Lower lobe of right lung (tissue), 2 donors: ENCODE results near the gene TPR. TPM values are rescaled to one million over a fixed set of nuclear protein-coding genes. Genes with fewer than 3 reads are reported as not detected.
"Not testable (repeated sequence)": the region's sequence is repeated elsewhere in the genome, so short reads cannot be mapped to it uniquely, and the experiment has no call there.

Experiments
- ATAC-seq, 2 donors: fragments of 200-7000 bp; cut with Tn5 transposase; one replicate each; pipeline ENCODE4 v1.9.1; 2020 to 2022; ENCODE audit warnings: mild to moderate bottlenecking in 2 of 2, moderate library complexity in 2 of 2
- DNase-seq: peaks from one replicate; pipeline ENCODE4 v3.0.0-alpha.2; 2020
- H3K27ac ChIP-seq: fragments of 200-600 bp; one replicate; pipeline ENCODE4 v1.8.0; 2022
- H3K27me3 ChIP-seq: fragments of 200-600 bp; one replicate; pipeline ENCODE4 v1.8.0; 2022; ENCODE audit warnings: low read depth
- H3K36me3 ChIP-seq: fragments of 200-600 bp; one replicate; pipeline ENCODE4 v1.8.0; 2022; ENCODE audit warnings: mild to moderate bottlenecking
- H3K4me1 ChIP-seq: fragments of 200-600 bp; one replicate; pipeline ENCODE4 v1.8.0; 2022
- H3K4me3 ChIP-seq: fragments of 200-600 bp; one replicate; pipeline ENCODE4 v1.8.0; 2022; ENCODE audit warnings: mild to moderate bottlenecking
- H3K9me3 ChIP-seq: fragments of 200-600 bp; one replicate; pipeline ENCODE4 v1.8.0; 2022
- intact Hi-C: fragments of 100-400 bp; cut with DNase I; formaldehyde crosslinking; loops from one replicate; pipeline ENCODE4 v1.11.0; 2022
- total RNA-seq: library from RNA; stranded (reverse); fragmentation: NEBNext Ultra II Directional; extraction: Animal tissue kit (Norgen Biotek cat#: 25700); gene quantifications from one replicate; pipeline ENCODE4 v1.2.1, GENCODE V29; 2021
- TF ChIP-seq, protein P1 (sequence below): fragments of 200-600 bp; IDR thresholded peaks from one replicate; pipeline ENCODE4 v1.8.0; 2022; ENCODE audit warnings: antibody characterized with exemption, mild to moderate bottlenecking
- donor health status: DM: no; HTN: yes; CAD: no; lungs with severe emphysema.

Gene TPR
- total RNA-seq, 1 donor from 2014 or later = 79.2 TPM

- Histone ChIP-seq H3K9me3 (no peaks in the 10 kb centered on the region), H3K27me3 (no peaks in the 10 kb centered on the region), H3K27ac (no peak overlapping the region), H3K4me3 (no peak overlapping the region), H3K4me1 (no peaks in the 10 kb centered on the region), H3K36me3 (peaks cover 98% of the 10 kb centered on the region)
- intact Hi-C loops = no loop called here
- TF ChIP-seq, protein P1, sequence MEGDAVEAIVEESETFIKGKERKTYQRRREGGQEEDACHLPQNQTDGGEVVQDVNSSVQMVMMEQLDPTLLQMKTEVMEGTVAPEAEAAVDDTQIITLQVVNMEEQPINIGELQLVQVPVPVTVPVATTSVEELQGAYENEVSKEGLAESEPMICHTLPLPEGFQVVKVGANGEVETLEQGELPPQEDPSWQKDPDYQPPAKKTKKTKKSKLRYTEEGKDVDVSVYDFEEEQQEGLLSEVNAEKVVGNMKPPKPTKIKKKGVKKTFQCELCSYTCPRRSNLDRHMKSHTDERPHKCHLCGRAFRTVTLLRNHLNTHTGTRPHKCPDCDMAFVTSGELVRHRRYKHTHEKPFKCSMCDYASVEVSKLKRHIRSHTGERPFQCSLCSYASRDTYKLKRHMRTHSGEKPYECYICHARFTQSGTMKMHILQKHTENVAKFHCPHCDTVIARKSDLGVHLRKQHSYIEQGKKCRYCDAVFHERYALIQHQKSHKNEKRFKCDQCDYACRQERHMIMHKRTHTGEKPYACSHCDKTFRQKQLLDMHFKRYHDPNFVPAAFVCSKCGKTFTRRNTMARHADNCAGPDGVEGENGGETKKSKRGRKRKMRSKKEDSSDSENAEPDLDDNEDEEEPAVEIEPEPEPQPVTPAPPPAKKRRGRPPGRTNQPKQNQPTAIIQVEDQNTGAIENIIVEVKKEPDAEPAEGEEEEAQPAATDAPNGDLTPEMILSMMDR = no peak
- DNase-seq = no peak
- no peak for ATAC-seq
These were observed 16.8 kb upstream of the TPR start for GRCh38 chr1:186391841-186392240.

- no peaks in the 10 kb centered on the region for H3K9me3 ChIP-seq
- DNase-seq (no peak), ATAC-seq (no peak)
- H3K4me1 ChIP-seq = no peaks in the 10 kb centered on the region
- H3K4me3 ChIP-seq = no peak overlapping the region
- intact Hi-C loops = no loop called here
- TF ChIP-seq, protein P1 = no peak
- no peak overlapping the region for H3K27ac ChIP-seq
- peaks cover 100% of the 10 kb centered on the region for H3K36me3 ChIP-seq
- no peaks in the 10 kb centered on the region for H3K27me3 ChIP-seq
These were observed 15.9 kb upstream of the TPR start for GRCh38 chr1:186390925-186391324.

DNA sequence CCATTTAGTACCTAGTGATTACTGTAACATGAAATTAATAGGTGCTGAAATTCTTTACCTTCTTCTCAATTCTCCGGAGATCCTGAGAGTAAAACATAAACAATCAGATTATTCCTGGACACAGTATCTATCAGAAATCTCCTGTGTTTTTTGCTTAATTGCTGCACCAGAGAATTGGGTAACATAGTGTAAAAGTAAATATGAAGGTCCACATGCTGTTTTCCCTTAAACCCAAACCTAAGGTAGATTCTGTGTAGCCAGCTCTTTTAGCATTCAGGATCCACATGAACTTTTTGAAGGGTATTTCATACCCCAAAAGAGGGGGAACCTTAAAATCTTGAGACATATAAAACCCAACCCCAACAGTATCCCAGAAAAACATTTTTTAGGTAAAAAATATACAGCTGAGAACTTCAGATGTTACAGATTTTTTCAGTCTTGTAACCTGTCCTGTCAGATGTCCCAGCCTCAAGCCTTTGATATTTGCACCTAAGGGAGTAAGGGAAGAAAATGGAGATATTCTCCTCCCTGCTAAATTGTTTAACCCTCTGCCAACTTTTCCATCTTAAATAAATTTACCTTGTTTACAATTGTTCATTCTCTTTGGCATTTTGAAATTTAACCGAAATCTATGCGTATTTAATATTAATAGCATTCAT, 11.8 kb upstream of the TPR start:
- no peaks in the 10 kb centered on the region for H3K27me3 ChIP-seq
- TF ChIP-seq, protein P1 = no peak
- DNase-seq (no peak), ATAC-seq (no peak)
- peaks cover 86% of the 10 kb centered on the region for H3K36me3 ChIP-seq
- intact Hi-C loops = no loop called here
- H3K9me3 ChIP-seq = no peaks in the 10 kb centered on the region
- H3K4me1 ChIP-seq = no peaks in the 10 kb centered on the region
- H3K4me3 ChIP-seq = no peak overlapping the region
- H3K27ac ChIP-seq = no peak overlapping the region

DNA sequence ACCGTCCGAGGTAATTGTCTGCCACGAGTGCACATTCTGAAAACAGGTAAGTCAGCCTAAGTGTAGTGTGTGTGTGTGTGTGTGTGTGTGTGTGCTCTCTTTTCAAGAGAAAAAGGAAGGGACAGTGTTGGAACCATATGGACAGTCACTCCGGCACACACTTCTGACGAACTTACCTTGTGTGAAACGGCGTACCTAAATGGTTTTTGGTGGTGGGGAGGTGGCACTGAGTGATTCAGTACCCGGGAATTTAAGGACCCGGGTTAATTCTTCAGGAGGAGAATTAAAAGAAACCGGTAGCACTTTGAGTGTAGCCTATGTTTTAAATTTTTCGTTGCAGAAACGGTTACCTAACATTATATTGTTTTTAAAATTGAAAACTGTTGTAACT, 871 bp upstream of the TPR start:
- H3K4me1 ChIP-seq = peaks cover 39% of the 10 kb centered on the region
- H3K27me3 ChIP-seq = no peaks in the 10 kb centered on the region
- peak overlapping the region; percentile 97 for H3K27ac ChIP-seq
- intact Hi-C loops = no loop called here
- H3K36me3 ChIP-seq = peaks cover 38% of the 10 kb centered on the region
- ATAC-seq (peak; percentile 38 to 40), DNase-seq (no peak)
- TF ChIP-seq, protein P1 = no peak
- peak overlapping the region; percentile 92 for H3K4me3 ChIP-seq
- no peaks in the 10 kb centered on the region for H3K9me3 ChIP-seq

DNA sequence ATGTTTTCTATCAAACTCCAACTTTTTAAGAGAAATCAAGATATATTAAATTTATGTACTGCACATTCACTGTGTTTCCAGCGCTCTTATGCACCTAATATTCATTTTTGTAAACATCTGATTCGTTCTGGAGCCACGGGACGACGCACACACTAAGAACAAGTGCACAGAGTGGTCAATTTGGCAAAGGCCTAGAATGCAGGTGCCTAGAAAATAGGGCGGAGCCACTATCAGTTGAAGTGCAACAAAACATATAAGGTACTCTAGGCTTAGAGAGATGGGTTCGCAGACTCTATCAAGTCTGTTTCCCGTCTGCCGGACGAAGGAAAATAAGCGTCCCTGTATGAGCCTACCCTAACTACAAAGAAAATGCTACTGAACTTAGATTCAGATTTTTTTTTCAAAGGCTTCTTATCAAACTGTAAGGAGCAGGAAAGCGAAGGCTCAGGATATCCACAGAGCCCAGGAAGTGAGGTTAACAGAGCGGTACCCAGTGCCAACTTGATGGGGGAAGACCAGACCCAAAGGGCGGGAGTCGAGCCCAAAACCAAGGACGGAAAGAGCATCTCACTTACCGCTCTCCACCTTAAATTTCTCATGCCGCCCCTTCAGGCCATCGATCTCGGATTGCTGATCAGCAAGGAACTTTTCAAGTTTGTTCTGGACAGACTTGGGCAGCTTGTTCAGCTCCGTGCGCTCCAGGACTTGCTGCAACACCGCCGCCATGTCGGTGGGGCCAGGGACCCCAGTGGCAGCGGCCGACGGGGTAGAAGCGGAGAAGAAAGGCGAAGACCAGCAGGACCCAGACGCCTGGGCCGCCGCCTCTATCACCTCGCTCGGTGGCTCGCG, 526 bp downstream of the TPR start:
- Histone ChIP-seq H3K4me1 (peaks cover 39% of the 10 kb centered on the region), H3K27me3 (no peaks in the 10 kb centered on the region), H3K36me3 (peaks cover 38% of the 10 kb centered on the region), H3K4me3 (peak overlapping the region; percentile 92), H3K9me3 (no peaks in the 10 kb centered on the region), H3K27ac (peak overlapping the region; percentile 97)
- TF ChIP-seq, protein P1 = no peak
- DNase-seq (no peak), ATAC-seq (peak; percentile 3 to 25)
- intact Hi-C loops = no loop called here

- H3K9me3 ChIP-seq, ATAC-seq, DNase-seq, H3K27ac ChIP-seq, H3K27me3 ChIP-seq, H3K4me3 ChIP-seq, H3K4me1 ChIP-seq, intact Hi-C loops: not testable (repeated sequence)
- H3K36me3 ChIP-seq = peaks cover 100% of the 10 kb centered on the region
These were observed 27.0 kb downstream of the TPR start for GRCh38 chr1:186347837-186348691.
